ENCODE data around the gene HMGB2.

Gene HMGB2

DNA sequence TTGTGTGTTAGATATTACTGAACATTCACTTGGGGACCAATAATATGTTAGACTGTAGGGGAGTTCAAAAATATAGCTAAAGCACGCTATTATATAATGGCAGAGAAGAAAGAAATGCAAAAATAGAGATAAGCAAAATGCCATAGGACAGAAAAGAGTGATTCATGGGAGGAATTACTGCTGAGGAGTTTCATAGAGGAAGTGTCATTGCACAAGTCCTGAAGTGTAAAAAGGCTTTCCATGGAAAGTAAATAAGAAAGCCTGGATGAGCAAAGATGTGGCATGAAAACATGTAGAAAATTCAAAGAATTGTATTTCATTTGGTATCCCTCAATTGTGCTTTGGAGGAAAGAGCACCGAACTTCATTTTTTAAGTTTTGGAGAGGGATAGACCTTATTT, 14.5 kb downstream of the HMGB2 start:
- Histone ChIP-seq H3K9me2 (replicated peaks; ENCODE audit: control insufficient read depth, low read length) (no peaks in the 10 kb centered on the region), H3K4me1 (ENCODE audit: control insufficient read depth, low read length) (peaks cover 18% of the 10 kb centered on the region), H3K27ac (ENCODE audit: low read depth, low read length) (no peak overlapping the region; the same call in 1 of the 2 replicates), H3K27me3 (ENCODE audit: control insufficient read depth, low read length) (no peaks in the 10 kb centered on the region), H3K79me2 (ENCODE audit: control insufficient read depth, low read length) (no peaks in the 10 kb centered on the region), H3K4me3 (ENCODE audit: low read length) (no peak overlapping the region), H3K36me3 (ENCODE audit: control insufficient read depth, low read length) (peaks cover 80% of the 10 kb centered on the region), H3F3A (ENCODE audit: control insufficient read depth, insufficient read depth) (peaks cover 43% of the 10 kb centered on the region), H4K20me1 (ENCODE audit: control insufficient read depth, insufficient read depth, low read depth, low read length) (no peaks in the 10 kb centered on the region), H3K4me2 (ENCODE audit: low read length) (no peak overlapping the region), H3K9me3 (ENCODE audit: control insufficient read depth, insufficient read depth, low read length) (no peaks in the 10 kb centered on the region)
- TF ChIP-seq, protein P1, sequence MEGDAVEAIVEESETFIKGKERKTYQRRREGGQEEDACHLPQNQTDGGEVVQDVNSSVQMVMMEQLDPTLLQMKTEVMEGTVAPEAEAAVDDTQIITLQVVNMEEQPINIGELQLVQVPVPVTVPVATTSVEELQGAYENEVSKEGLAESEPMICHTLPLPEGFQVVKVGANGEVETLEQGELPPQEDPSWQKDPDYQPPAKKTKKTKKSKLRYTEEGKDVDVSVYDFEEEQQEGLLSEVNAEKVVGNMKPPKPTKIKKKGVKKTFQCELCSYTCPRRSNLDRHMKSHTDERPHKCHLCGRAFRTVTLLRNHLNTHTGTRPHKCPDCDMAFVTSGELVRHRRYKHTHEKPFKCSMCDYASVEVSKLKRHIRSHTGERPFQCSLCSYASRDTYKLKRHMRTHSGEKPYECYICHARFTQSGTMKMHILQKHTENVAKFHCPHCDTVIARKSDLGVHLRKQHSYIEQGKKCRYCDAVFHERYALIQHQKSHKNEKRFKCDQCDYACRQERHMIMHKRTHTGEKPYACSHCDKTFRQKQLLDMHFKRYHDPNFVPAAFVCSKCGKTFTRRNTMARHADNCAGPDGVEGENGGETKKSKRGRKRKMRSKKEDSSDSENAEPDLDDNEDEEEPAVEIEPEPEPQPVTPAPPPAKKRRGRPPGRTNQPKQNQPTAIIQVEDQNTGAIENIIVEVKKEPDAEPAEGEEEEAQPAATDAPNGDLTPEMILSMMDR (IDR thresholded peaks at IDR 0.05; ENCODE audit: low read depth, low read length, poor library complexity, severe bottlenecking), result no peak
- no peak for TF ChIP-seq EZH2phosphoT487 (IDR thresholded peaks at IDR 0.05; ENCODE audit: borderline replicate concordance, low read length)

DNA sequence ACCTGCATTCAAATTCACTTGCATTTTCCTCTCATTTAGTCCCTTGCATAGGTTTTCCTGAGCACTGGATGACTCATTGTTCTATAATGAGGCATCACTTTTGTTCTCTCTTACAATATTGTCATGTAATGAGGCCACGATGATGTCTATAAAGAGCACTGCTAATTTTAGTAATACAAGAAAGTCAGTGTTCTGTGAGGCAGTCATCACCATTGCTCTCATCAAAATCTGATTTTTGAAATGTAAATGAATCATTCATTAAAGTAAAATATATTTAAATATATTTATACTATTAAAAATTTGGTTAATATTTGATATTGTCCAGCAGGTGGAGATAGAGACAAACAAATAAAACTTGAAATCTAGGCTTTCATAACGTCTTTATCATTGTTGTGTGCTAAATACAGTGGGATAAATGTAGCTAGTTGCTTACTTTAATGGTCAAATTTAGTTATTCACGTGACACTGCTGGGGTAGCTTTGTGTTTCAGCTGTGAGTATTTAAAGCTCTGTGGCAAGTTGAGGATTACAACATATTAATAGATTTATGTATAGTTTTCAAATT, 15.4 kb downstream of the HMGB2 start:
- Histone ChIP-seq H3K4me1 (ENCODE audit: control insufficient read depth, low read length) (peaks cover 18% of the 10 kb centered on the region), H3K36me3 (ENCODE audit: control insufficient read depth, low read length) (peaks cover 81% of the 10 kb centered on the region), H3K27ac (ENCODE audit: low read depth, low read length) (no peak overlapping the region), H3K9me3 (ENCODE audit: control insufficient read depth, insufficient read depth, low read length) (no peaks in the 10 kb centered on the region), H3K4me2 (ENCODE audit: low read length) (peak overlapping the region; percentile 36), H3K9me2 (replicated peaks; ENCODE audit: control insufficient read depth, low read length) (no peaks in the 10 kb centered on the region), H3K27me3 (ENCODE audit: control insufficient read depth, low read length) (no peaks in the 10 kb centered on the region), H4K20me1 (ENCODE audit: control insufficient read depth, insufficient read depth, low read depth, low read length) (no peaks in the 10 kb centered on the region), H3K4me3 (ENCODE audit: low read length) (no peak overlapping the region), H3K79me2 (ENCODE audit: control insufficient read depth, low read length) (no peaks in the 10 kb centered on the region), H3F3A (ENCODE audit: control insufficient read depth, insufficient read depth) (peaks cover 34% of the 10 kb centered on the region)
- TF ChIP-seq EZH2phosphoT487 (IDR thresholded peaks at IDR 0.05; ENCODE audit: borderline replicate concordance, low read length), result no peak
- TF ChIP-seq, protein P1 (IDR thresholded peaks at IDR 0.05; ENCODE audit: low read depth, low read length, poor library complexity, severe bottlenecking), result peak; percentile 15

DNA sequence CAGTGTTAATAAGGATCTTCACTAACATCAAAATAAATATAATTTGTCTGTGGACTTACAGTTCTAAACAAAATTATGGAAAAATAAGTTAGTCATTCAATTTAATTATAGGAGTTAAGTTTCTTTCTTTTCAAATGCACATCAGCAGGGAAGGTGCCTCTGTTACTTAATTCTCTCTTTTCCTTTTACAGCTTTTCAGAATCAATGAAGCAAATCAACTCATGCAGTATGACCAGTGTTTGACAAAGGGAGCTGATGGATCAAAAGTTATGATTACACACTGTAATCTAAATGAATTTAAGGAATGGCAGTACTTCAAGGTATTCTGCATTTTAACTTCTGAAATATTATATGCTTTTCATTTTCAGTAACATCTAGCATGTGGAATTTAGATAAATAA, 15.9 kb downstream of the HMGB2 start:
- Histone ChIP-seq H3F3A (ENCODE audit: control insufficient read depth, insufficient read depth) (peaks cover 29% of the 10 kb centered on the region), H3K36me3 (ENCODE audit: control insufficient read depth, low read length) (peaks cover 77% of the 10 kb centered on the region), H3K27ac (ENCODE audit: low read depth, low read length) (no peak overlapping the region), H3K4me3 (ENCODE audit: low read length) (no peak overlapping the region), H3K9me2 (replicated peaks; ENCODE audit: control insufficient read depth, low read length) (no peaks in the 10 kb centered on the region), H4K20me1 (ENCODE audit: control insufficient read depth, insufficient read depth, low read depth, low read length) (no peaks in the 10 kb centered on the region), H3K9me3 (ENCODE audit: control insufficient read depth, insufficient read depth, low read length) (no peaks in the 10 kb centered on the region), H3K27me3 (ENCODE audit: control insufficient read depth, low read length) (no peaks in the 10 kb centered on the region), H3K4me1 (ENCODE audit: control insufficient read depth, low read length) (peaks cover 18% of the 10 kb centered on the region), H3K79me2 (ENCODE audit: control insufficient read depth, low read length) (no peaks in the 10 kb centered on the region), H3K4me2 (ENCODE audit: low read length) (peak overlapping the region; percentile 15; the same call in 1 of the 2 replicates)
- no peak for TF ChIP-seq EZH2phosphoT487 (IDR thresholded peaks at IDR 0.05; ENCODE audit: borderline replicate concordance, low read length)
- TF ChIP-seq, protein P1 (IDR thresholded peaks at IDR 0.05; ENCODE audit: low read depth, low read length, poor library complexity, severe bottlenecking), result no peak
